Astrocyte (in vitro differentiated cells and primary cell): ENCODE results near the gene INHBB.

ENCODE experiments used
- CTCF ChIP-seq: IDR thresholded peaks from 2 replicates; pipeline ENCODE4 v1.5.1; 2011; ENCODE audit warnings: low read depth, mild to moderate bottlenecking, inconsistent platforms, low read length, moderate library complexity; ENCODE audit not compliant: insufficient read depth
- EZH2 ChIP-seq: IDR thresholded peaks from 2 replicates; pipeline ENCODE4 v1.6.1; 2012; ENCODE audit warnings: mild to moderate bottlenecking, low read length, inconsistent platforms; ENCODE audit not compliant: insufficient read depth

GRCh38 chr2:120367649-120368048, 21.7 kb downstream of the INHBB start:
- TF ChIP-seq CTCF (no peak), EZH2 (no peak)
